HepG2 (cell line): ENCODE data around the gene SLC5A10. TPM values are rescaled to one million over a fixed set of nuclear protein-coding genes. Genes with fewer than 3 reads are reported as not detected.
A peak's percentile ranks its signal among the peaks of the same experiment; 100 is the strongest.

Source experiments
- PHF21A ChIP-seq: sonication (generic); formaldehyde crosslinking; IDR thresholded peaks from 2 replicates; pipeline ENCODE4 v1.5.0; 2020; ENCODE audit warnings: mild to moderate bottlenecking, missing genetic modification reagents
- SMAD9 ChIP-seq: sonication (generic); formaldehyde crosslinking; IDR thresholded peaks from 2 replicates; pipeline ENCODE4 v1.5.1; 2020; ENCODE audit warnings: mild to moderate bottlenecking, missing genetic modification reagents
- SNAPC2 ChIP-seq: sonication (generic); formaldehyde crosslinking; IDR thresholded peaks from 2 replicates; pipeline ENCODE4 v1.8.1; 2022; ENCODE audit warnings: mild to moderate bottlenecking, missing genetic modification reagents
- ZBED4 ChIP-seq: sonication (generic); formaldehyde crosslinking; IDR thresholded peaks from 2 replicates; pipeline ENCODE4 v1.4.0; 2020; ENCODE audit warnings: missing genetic modification reagents, borderline replicate concordance
- ZBTB39 ChIP-seq: sonication (generic); formaldehyde crosslinking; IDR thresholded peaks from 2 replicates; pipeline ENCODE4 v1.5.0; 2020; ENCODE audit warnings: missing genetic modification reagents
- ZBTB43 ChIP-seq: sonication (generic); formaldehyde crosslinking; conservative IDR thresholded peaks from 2 replicates; pipeline ENCODE4 v1.4.0; 2020; ENCODE audit warnings: missing genetic modification reagents
- ZFP36L2 ChIP-seq: sonication (generic); formaldehyde crosslinking; IDR thresholded peaks from 2 replicates; pipeline ENCODE4 v1.4.0; 2020; ENCODE audit warnings: missing genetic modification reagents
- ZHX2 ChIP-seq, 2 experiments: sonication (generic) in 1 of 2; formaldehyde crosslinking in 1 of 2; IDR thresholded peaks; 2 replicates each; pipeline versions ENCODE4 v1.6.1 to v1.9.0; 2014 to 2022; ENCODE audit warnings: antibody characterized with exemption in 1 of 2, borderline replicate concordance in 1 of 2, inconsistent platforms in 1 of 2, low read depth in 1 of 2, missing genetic modification reagents in 1 of 2
- ZMAT3 ChIP-seq: sonication (generic); formaldehyde crosslinking; conservative IDR thresholded peaks from 2 replicates; pipeline ENCODE4 v1.7.0; 2021; ENCODE audit warnings: missing genetic modification reagents
- ZNF850 ChIP-seq: sonication (generic); formaldehyde crosslinking; conservative IDR thresholded peaks from 2 replicates; pipeline ENCODE4 v1.9.0; 2021; ENCODE audit warnings: mild to moderate bottlenecking, missing genetic modification reagents
- ZSCAN20 ChIP-seq: sonication (generic); formaldehyde crosslinking; IDR thresholded peaks from 2 replicates; pipeline ENCODE4 v1.4.0; 2020; ENCODE audit warnings: missing genetic modification reagents, mild to moderate bottlenecking, borderline replicate concordance
- polyA plus RNA-seq, 8 experiments: library from polyadenylated mRNA; depleted of rRNA in 3 of 8; stranded (reverse) in 7 of 8; unstranded in 1 of 8; fragments of >200 nt; fragmentation: Illumina TruSeq in 4 of 8; extraction: Trizol in 4 of 8; gene quantifications; 2 replicates each; pipeline versions ENCODE4 v1.2.1 to v1.2.3, GENCODE V29; 2011 to 2016; ENCODE audit warnings: low read depth in 4 of 8, missing spikeins in 1 of 8, mixed read lengths in 1 of 8; ENCODE audit not compliant: insufficient read depth in 1 of 8
- total RNA-seq, 5 experiments: library from RNA; depleted of rRNA; stranded (reverse); fragments of >200 nt; fragmentation: Illumina TruSeq; extraction: Trizol; gene quantifications; 2 replicates each; pipeline ENCODE4 v1.2.3, GENCODE V29; 2016; ENCODE audit warnings: low read depth in 1 of 5

SLC5A10 gene
- total and polyA plus RNA-seq, 2 of the 13 experiments (the other 11 are each of a cell fraction or from before 2014, with no cell fraction given), result 0.05 TPM; not detected in 1

- TF ChIP-seq ZBED4 (CRISPR knock-in tag) (0 out of 2 replicates have a peak, but pooled peaks have one; percentile 33), ZBTB39 (CRISPR knock-in tag) (no peak), ZBTB43 (CRISPR knock-in tag) (peak; percentile 53; the same call in 1 of the 2 replicates), ZMAT3 (CRISPR knock-in tag) (no peak; the same call in 1 of the 2 replicates), PHF21A (no peak), SMAD9 (CRISPR knock-in tag) (no peak), ZHX2 (IDR thresholded peaks at IDR 0.05; ENCODE audit: low read depth) (no peak), ZHX2 (CRISPR knock-in tag; IDR thresholded peaks at IDR 0.05; ENCODE audit: borderline replicate concordance) (no peak), ZSCAN20 (CRISPR knock-in tag) (0 out of 2 replicates have a peak, but pooled peaks have one; percentile 46), ZFP36L2 (CRISPR knock-in tag) (no peak), ZNF850 (0 out of 2 replicates have a peak, but pooled peaks have one; percentile 50), SNAPC2 (CRISPR knock-in tag) (no peak)
Observed at GRCh38 chr17:19005137-19005773, 53.3 kb downstream of the SLC5A10 start (continued).
